B cell (primary cell): Measurements from ENCODE around the gene RHOXF2. TPM values are rescaled to one million over a fixed set of nuclear protein-coding genes. Genes with fewer than 3 reads are reported as not detected.

ENCODE experiments used
- ATAC-seq: fragments of 200-7000 bp; cut with Tn5 transposase; one replicate; pipeline ENCODE4 v1.10.0; 2021; ENCODE audit warnings: low read depth, mild to moderate bottlenecking, moderate number of reproducible peaks, moderate library complexity
- CTCF ChIA-PET: fragments of 350-600 bp; sonication (Branson Sonifier 250); formaldehyde crosslinking; loops from one replicate; lab custom pipeline; 2021; ENCODE audit warnings: antibody characterized with exemption, inconsistent platforms; lab: Charles Lee
- POLR2A ChIA-PET: fragments of 350-600 bp; sonication (Branson Sonifier 250); formaldehyde crosslinking; loops from one replicate; lab custom pipeline; 2021; ENCODE audit warnings: antibody characterized with exemption; lab: Charles Lee
- DNase-seq: peaks from one replicate; pipeline ENCODE4 v3.0.0; 2013
- H2AFZ ChIP-seq: 2 replicates; pipeline ENCODE4 v1.6.1; 2012; ENCODE audit warnings: mild to moderate bottlenecking, low read depth, low read length; ENCODE audit not compliant: insufficient read depth, poor library complexity, severe bottlenecking
- H3K27ac ChIP-seq, 2 donors: 1 replicate in 1 of 2; 2 replicates in 1 of 2; pipeline ENCODE4 v1.5.1; 2012 to 2013; ENCODE audit warnings: low read length in 2 of 2, mild to moderate bottlenecking in 2 of 2, moderate library complexity in 1 of 2
- H3K27me3 ChIP-seq, 4 experiments: fragments of 200-600 bp in 1 of 4; sonication (generic) in 1 of 4; replicated peaks in 1 of 4; 1 replicate in 2 of 4; 2 replicates in 2 of 4; pipeline versions ENCODE4 v1.6.1 to v1.7.0; 2013 to 2016; ENCODE audit warnings: low read length in 3 of 4, mild to moderate bottlenecking in 2 of 4, mixed read lengths in 1 of 4, moderate library complexity in 1 of 4; ENCODE audit not compliant: insufficient read depth in 4 of 4, control insufficient read depth in 3 of 4; ENCODE audit errors: control extremely low read depth in 1 of 4
- H3K36me3 ChIP-seq, 2 experiments: replicated peaks in 1 of 2; 1 replicate in 1 of 2; 2 replicates in 1 of 2; pipeline versions ENCODE4 v1.6.1 to v1.7.1; 2013; ENCODE audit warnings: low read length in 1 of 2; ENCODE audit not compliant: insufficient read depth in 2 of 2, control insufficient read depth in 1 of 2; ENCODE audit errors: control extremely low read depth in 1 of 2, extremely low read depth in 1 of 2
- H3K4me1 ChIP-seq, 2 donors: fragments of 200-600 bp in 1 of 2; sonication (generic) in 1 of 2; 1 replicate in 1 of 2; 2 replicates in 1 of 2; pipeline versions ENCODE4 v1.5.1 to v1.6.1; 2013 to 2017; ENCODE audit warnings: low read length in 2 of 2; ENCODE audit not compliant: control insufficient read depth in 2 of 2, insufficient read depth in 2 of 2
- H3K4me2 ChIP-seq: replicated peaks from 2 replicates; pipeline ENCODE3; 2012; ENCODE audit warnings: mild to moderate bottlenecking, low read depth, low read length; ENCODE audit not compliant: poor library complexity, severe bottlenecking
- H3K4me3 ChIP-seq, 5 experiments: fragments of 200-600 bp in 1 of 5; sonication (generic) in 1 of 5; 1 replicate in 3 of 5; 2 replicates in 2 of 5; pipeline versions ENCODE4 v1.5.1 to v1.7.0; 2011 to 2016; ENCODE audit warnings: low read length in 4 of 5, mild to moderate bottlenecking in 4 of 5, low read depth in 2 of 5, control low read depth in 1 of 5, moderate library complexity in 1 of 5; ENCODE audit not compliant: insufficient read depth in 1 of 5; ENCODE audit errors: control extremely low read depth in 1 of 5, extremely low read depth in 1 of 5
- H3K79me2 ChIP-seq: fragments of 200-600 bp; sonication (generic); one replicate; pipeline ENCODE4 v1.6.0; 2016; ENCODE audit warnings: low read length; ENCODE audit not compliant: control insufficient read depth, insufficient read depth
- H3K9ac ChIP-seq: fragments of 200-600 bp; sonication (generic); 2 replicates; pipeline ENCODE4 v1.6.1; 2017; ENCODE audit warnings: mild to moderate bottlenecking, low read length, moderate library complexity
- H3K9me3 ChIP-seq, 3 donors: one replicate each; pipeline versions ENCODE4 v1.6.1 to v1.7.1; 2013; ENCODE audit warnings: low read length in 2 of 3; ENCODE audit not compliant: control insufficient read depth in 2 of 3, insufficient read depth in 1 of 3; ENCODE audit errors: control extremely low read depth in 1 of 3
- H4K20me1 ChIP-seq: 2 replicates; pipeline ENCODE4 v1.6.0; 2012; ENCODE audit warnings: mild to moderate bottlenecking, low read length; ENCODE audit not compliant: insufficient read depth, control insufficient read depth, poor library complexity, severe bottlenecking
- H3K27ac Mint-ChIP-seq: one replicate; pipeline ENCODE4 v1.8.0; 2021; ENCODE audit warnings: mixed read lengths
- H3K27me3 Mint-ChIP-seq: one replicate; pipeline ENCODE4 v1.8.0; 2021; ENCODE audit warnings: mixed read lengths
- H3K4me1 Mint-ChIP-seq: one replicate; pipeline ENCODE4 v1.8.0; 2021; ENCODE audit warnings: mixed read lengths
- H3K4me3 Mint-ChIP-seq: one replicate; pipeline ENCODE4 v1.8.0; 2021; ENCODE audit warnings: mixed read lengths
- H3K9me3 Mint-ChIP-seq: one replicate; pipeline ENCODE4 v1.8.0; 2022; ENCODE audit warnings: mixed read lengths; ENCODE audit not compliant: insufficient read depth
- EZH2 ChIP-seq: IDR thresholded peaks from 2 replicates; pipeline ENCODE4 v1.6.1; 2012; ENCODE audit warnings: borderline replicate concordance, low read depth, mild to moderate bottlenecking, moderate library complexity, low read length; ENCODE audit not compliant: insufficient read depth, poor library complexity, severe bottlenecking
- WGBS: methylation state at CpG from one replicate; pipeline ENCODE4 v1.1.5; 2013; ENCODE audit warnings: missing lambda C conversion rate; ENCODE audit not compliant: insufficient coverage; 5-methylcytosine and 5-hydroxymethylcytosine counted together
- intact Hi-C: fragments of 100-400 bp; cut with micrococcal nuclease; formaldehyde crosslinking; loops from one replicate; pipeline ENCODE4 v1.10.0; 2022
- polyA plus RNA-seq: library from polyadenylated mRNA; depleted of rRNA; stranded (reverse); fragments of >200 nt; gene quantifications from 2 replicates; pipeline ENCODE4 v1.2.3, GENCODE V29; 2012
- total RNA-seq, 2 donors: library from RNA; stranded (reverse); fragments of 120-200 nt in 1 of 2; gene quantifications; 1 replicate in 1 of 2; 2 replicates in 1 of 2; pipeline versions ENCODE4 v1.2.3 to v1.2.4, GENCODE V29; 2013 to 2022
- TF ChIP-seq, protein P1 (sequence below): fragments of 200-600 bp; IDR thresholded peaks from one replicate; pipeline ENCODE4 v1.8.0; 2022; ENCODE audit warnings: antibody characterized with exemption, mild to moderate bottlenecking

Gene RHOXF2
- total and polyA plus RNA-seq, 2 donors (not counting 1 experiment from before 2014, with no cell fraction given): not detected

DNA sequence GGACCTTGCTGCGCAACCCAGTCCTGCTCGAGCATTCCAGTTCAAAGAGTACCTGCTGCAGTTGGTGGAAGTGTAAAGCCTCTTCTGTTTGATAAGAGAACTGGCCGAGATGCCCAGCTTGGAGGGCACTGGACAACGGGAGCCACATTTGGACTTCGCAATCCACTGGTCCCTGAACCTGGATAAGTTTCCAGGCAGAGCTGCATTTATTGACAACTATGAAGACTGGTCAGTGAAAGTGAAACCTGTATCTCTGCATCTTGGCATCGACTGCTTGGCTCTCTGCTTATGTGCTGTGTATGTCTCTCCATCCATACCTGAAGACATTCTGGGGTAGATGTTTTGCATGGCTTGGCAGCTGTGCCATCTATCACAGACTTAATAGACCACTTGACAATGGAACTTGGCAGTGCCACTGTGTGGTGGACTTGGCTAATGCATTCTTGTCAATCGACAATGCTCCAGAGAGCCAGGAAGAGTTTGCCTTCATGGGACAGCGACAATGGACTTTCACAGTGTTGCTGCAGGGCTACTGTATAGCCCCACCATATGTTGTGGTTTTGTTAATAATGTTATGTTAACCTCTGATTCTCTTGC lies 48.7 kb downstream of the RHOXF2 start:
- Histone ChIP-seq H3K9me3 (no peaks in the 10 kb centered on the region), H2AFZ (no peak overlapping the region), H3K36me3 (peaks cover 0 to 2% of the 10 kb centered on the region in 2 experiments), H3K79me2 (no peaks in the 10 kb centered on the region), H3K9ac (no peak overlapping the region), H3K27me3 (no peaks in the 10 kb centered on the region), H3K4me2 (no peak overlapping the region), H3K4me3 (no peak overlapping the region), H3K27ac (no peak overlapping the region), H4K20me1 (no peaks in the 10 kb centered on the region), H3K4me1 (no peaks in the 10 kb centered on the region)
- Mint-ChIP-seq H3K4me1 (no peaks in the 10 kb centered on the region), H3K27ac (no peak overlapping the region), H3K4me3 (no peak overlapping the region), H3K27me3 (no peaks in the 10 kb centered on the region), H3K9me3 (no peaks in the 10 kb centered on the region)
- DNase-seq: no peak
- CTCF ChIA-PET: no interaction called here
- TF ChIP-seq EZH2: no peak
- TF ChIP-seq, protein P1, sequence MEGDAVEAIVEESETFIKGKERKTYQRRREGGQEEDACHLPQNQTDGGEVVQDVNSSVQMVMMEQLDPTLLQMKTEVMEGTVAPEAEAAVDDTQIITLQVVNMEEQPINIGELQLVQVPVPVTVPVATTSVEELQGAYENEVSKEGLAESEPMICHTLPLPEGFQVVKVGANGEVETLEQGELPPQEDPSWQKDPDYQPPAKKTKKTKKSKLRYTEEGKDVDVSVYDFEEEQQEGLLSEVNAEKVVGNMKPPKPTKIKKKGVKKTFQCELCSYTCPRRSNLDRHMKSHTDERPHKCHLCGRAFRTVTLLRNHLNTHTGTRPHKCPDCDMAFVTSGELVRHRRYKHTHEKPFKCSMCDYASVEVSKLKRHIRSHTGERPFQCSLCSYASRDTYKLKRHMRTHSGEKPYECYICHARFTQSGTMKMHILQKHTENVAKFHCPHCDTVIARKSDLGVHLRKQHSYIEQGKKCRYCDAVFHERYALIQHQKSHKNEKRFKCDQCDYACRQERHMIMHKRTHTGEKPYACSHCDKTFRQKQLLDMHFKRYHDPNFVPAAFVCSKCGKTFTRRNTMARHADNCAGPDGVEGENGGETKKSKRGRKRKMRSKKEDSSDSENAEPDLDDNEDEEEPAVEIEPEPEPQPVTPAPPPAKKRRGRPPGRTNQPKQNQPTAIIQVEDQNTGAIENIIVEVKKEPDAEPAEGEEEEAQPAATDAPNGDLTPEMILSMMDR: no peak
- POLR2A ChIA-PET: no interaction called here
- WGBS: 97% methylated on average over 5 of the region's 8 CpGs
- ATAC-seq: no peak
- intact Hi-C loops: no loop called here

DNA sequence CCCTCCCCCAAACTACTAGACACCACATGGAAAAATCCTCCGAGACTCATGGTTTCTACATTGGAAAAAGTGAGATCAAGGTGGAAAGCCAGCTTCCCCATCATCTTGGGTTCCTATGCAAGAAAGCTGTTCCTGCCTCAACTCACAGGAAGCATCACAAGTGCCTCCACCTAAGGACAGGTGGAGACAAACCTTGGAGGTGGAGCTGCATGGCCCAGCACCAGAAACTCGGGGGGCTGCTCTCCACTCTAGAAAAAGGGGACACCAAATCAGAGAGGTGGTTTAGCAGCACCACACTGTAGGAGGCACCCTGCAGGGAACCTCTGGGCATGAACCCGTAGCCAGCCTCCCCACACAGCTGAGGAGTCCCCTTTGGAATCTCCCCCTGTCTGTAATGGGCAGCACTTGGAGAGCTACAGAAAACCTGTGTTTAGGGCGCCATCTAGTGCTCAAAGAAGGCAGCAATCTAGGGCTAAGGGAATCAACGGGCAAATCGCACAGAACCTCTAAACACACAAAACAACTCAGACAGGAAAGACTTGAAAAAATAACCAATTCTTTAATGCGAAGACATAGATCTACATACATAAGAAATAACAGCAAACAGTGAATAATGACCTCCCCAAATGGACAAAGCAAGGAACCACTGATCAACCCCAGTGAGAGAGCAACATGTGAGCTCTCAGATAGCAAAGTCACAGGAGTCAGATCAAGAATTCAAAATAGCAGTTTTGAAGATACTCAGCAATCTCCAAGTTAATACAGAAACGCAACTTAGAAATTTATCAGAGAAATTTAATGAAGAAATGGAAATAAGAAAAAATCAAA lies 55.2 kb downstream of the RHOXF2 start:
- Mint-ChIP-seq H3K9me3 (no peaks in the 10 kb centered on the region), H3K27me3 (no peaks in the 10 kb centered on the region), H3K4me3 (no peak overlapping the region), H3K4me1 (peaks cover 3% of the 10 kb centered on the region), H3K27ac (no peak overlapping the region)
- H2AFZ ChIP-seq: no peak overlapping the region
- H3K27me3 ChIP-seq: no peaks in the 10 kb centered on the region
- ChIA-PET POLR2A (no interaction called here), CTCF (interaction anchor here (0.5 to 3.0 kb wide), 9 partner anchors 9 to 233 kb away, joined by 3 to 27 read pairs (median 4); partner anchors contain the start of gene ZBTB33)
- no peak overlapping the region for H3K4me3 ChIP-seq
- intact Hi-C loops: no loop called here
- no peak overlapping the region for H3K27ac ChIP-seq
- no peaks in the 10 kb centered on the region for H3K9me3 ChIP-seq
- DNase-seq: peak; percentile 60
- 0% methylated on average over 3 of the region's 8 CpGs for whole genome bisulfite sequencing
- no peaks in the 10 kb centered on the region for H4K20me1 ChIP-seq
- no peaks in the 10 kb centered on the region for H3K4me1 ChIP-seq
- peak; percentile 53 for ATAC-seq
- H3K4me2 ChIP-seq: no peak overlapping the region
- no peaks in the 10 kb centered on the region for H3K79me2 ChIP-seq
- H3K36me3 ChIP-seq: no peaks in the 10 kb centered on the region
- TF ChIP-seq, protein P1: peak; percentile 72
- no peak for TF ChIP-seq EZH2
- no peak overlapping the region for H3K9ac ChIP-seq
